HepG2 (cell line): ENCODE results near the gene TMEM131.

Experiments used
- ARID3A ChIP-seq: IDR thresholded peaks from 2 replicates; pipeline ENCODE4 v1.6.1; 2012; ENCODE audit warnings: low read depth, low read length, improper control_type of control experiment
- CEBPB ChIP-seq: IDR thresholded peaks from 2 replicates; pipeline ENCODE4 v1.6.1; 2011; ENCODE audit warnings: low read depth, low read length, improper control_type of control experiment, borderline replicate concordance
- CTCF ChIP-seq: sonication (generic); formaldehyde crosslinking; IDR thresholded peaks from 2 replicates; pipeline ENCODE4 v1.5.0; 2020; ENCODE audit warnings: mild to moderate bottlenecking, missing genetic modification reagents, moderate library complexity
- EP300 ChIP-seq, 3 experiments: sonication (generic) in 1 of 3; formaldehyde crosslinking in 1 of 3; IDR thresholded peaks; 2 replicates each; pipeline versions ENCODE4 v1.5.1 to v1.6.1; 2011 to 2020; ENCODE audit warnings: low read depth in 2 of 3, low read length in 2 of 3, borderline replicate concordance in 1 of 3, improper control_type of control experiment in 1 of 3, mild to moderate bottlenecking in 1 of 3, missing genetic modification reagents in 1 of 3, moderate library complexity in 1 of 3
- EZH2 ChIP-seq: conservative IDR thresholded peaks from 2 replicates; pipeline ENCODE4 v1.6.1; 2012; ENCODE audit warnings: mild to moderate bottlenecking, low read depth, low read length, moderate library complexity
- GTF2F1 ChIP-seq: fragments of 150-350 bp; IDR thresholded peaks from 2 replicates; pipeline ENCODE4 v1.6.1; 2014; ENCODE audit warnings: low read length
- KLF15 ChIP-seq: sonication (generic); formaldehyde crosslinking; IDR thresholded peaks from 2 replicates; pipeline ENCODE4 v1.8.1; 2023; ENCODE audit warnings: borderline replicate concordance, mild to moderate bottlenecking, inconsistent platforms, missing genetic modification reagents, mixed read lengths
- KLF6 ChIP-seq: IDR thresholded peaks from 2 replicates; pipeline ENCODE4 v1.8.0; 2016; ENCODE audit warnings: missing biosample characterization, missing genetic modification reagents
- KLF9 ChIP-seq: IDR thresholded peaks from 2 replicates; pipeline ENCODE4 v1.6.1; 2016; ENCODE audit warnings: low read depth
- POLR2A ChIP-seq, 2 experiments: IDR thresholded peaks; 2 replicates each; pipeline ENCODE4 v1.6.1; 2011; ENCODE audit warnings: low read depth in 2 of 2, low read length in 2 of 2, mild to moderate bottlenecking in 1 of 2, moderate library complexity in 1 of 2; ENCODE audit not compliant: insufficient read depth in 1 of 2
- PRDM10 ChIP-seq: sonication (generic); formaldehyde crosslinking; IDR thresholded peaks from 2 replicates; pipeline ENCODE4 v1.4.0; 2020; ENCODE audit warnings: low read depth, missing genetic modification reagents
- RAD21 ChIP-seq: fragments of 450-650 bp; formaldehyde crosslinking; IDR thresholded peaks from 2 replicates; pipeline ENCODE4 v1.5.0; 2020; ENCODE audit warnings: mild to moderate bottlenecking
- RBFOX2 ChIP-seq: fragments of 200-400 bp; formaldehyde crosslinking; IDR thresholded peaks from 2 replicates; pipeline ENCODE4 v1.6.1; 2017; ENCODE audit warnings: low read depth, mild to moderate bottlenecking, low read length
- ZNF670 ChIP-seq: sonication (generic); formaldehyde crosslinking; IDR thresholded peaks from 2 replicates; pipeline ENCODE4 v1.8.0; 2022; ENCODE audit warnings: mild to moderate bottlenecking, missing genetic modification reagents, borderline replicate concordance

- TF ChIP-seq ARID3A, result no peak
- no peak for TF ChIP-seq KLF6 (CRISPR knock-in tag)
- no peak for TF ChIP-seq KLF15 (CRISPR knock-in tag)
- no peak for TF ChIP-seq CTCF (CRISPR knock-in tag)
- no peak for TF ChIP-seq POLR2A (IDR thresholded peaks at IDR 0.05; ENCODE audit: insufficient read depth in 1 of 2, low read depth in 2 of 2, low read length in 2 of 2)
- TF ChIP-seq KLF9, result no peak
- TF ChIP-seq CEBPB, result no peak
- no peak for TF ChIP-seq EP300 (IDR thresholded peaks at IDR 0.05; ENCODE audit: low read depth in 2 of 2, low read length in 2 of 2)
- TF ChIP-seq EP300 (CRISPR knock-in tag; IDR thresholded peaks at IDR 0.05; ENCODE audit: borderline replicate concordance), result no peak
- no peak for TF ChIP-seq RBFOX2
- TF ChIP-seq RAD21 (CRISPR knock-in tag), result no peak
- no peak for TF ChIP-seq GTF2F1
- no peak for TF ChIP-seq PRDM10 (CRISPR knock-in tag)
- no peak for TF ChIP-seq EZH2
- TF ChIP-seq ZNF670 (CRISPR knock-in tag), result no peak
These were observed 63.9 kb downstream of the TMEM131 start for GRCh38 chr2:97931858-97932225.
